Caco-2 (cell line): Measurements from ENCODE around the gene PDE1C. TPM values are rescaled to one million over a fixed set of nuclear protein-coding genes. Genes with fewer than 3 reads are reported as not detected.

Experiments
- BruUV-seq: library from RNA; stranded (reverse); fragments of 400-500 nt; replicated peaks from 2 replicates; lab custom pipeline; 2021; lab: Mats Ljungman, UMichigan
- CTCF ChIA-PET: fragments of 300-600 bp; sonication (Branson Sonifier 250); formaldehyde crosslinking; loops from one replicate; lab custom pipeline; 2022; ENCODE audit warnings: antibody characterized with exemption; lab: Charles Lee
- POLR2A ChIA-PET: fragments of 300-600 bp; sonication (Branson Sonifier 250); formaldehyde crosslinking; loops from one replicate; lab custom pipeline; 2022; ENCODE audit warnings: antibody characterized with exemption; lab: Charles Lee
- DNase-seq, 2 experiments: peaks; one replicate each; pipeline versions ENCODE4 v3.0.0 to v3.0.0-alpha.2; 2020 to 2022
- H3K27me3 ChIP-seq: replicated peaks from 2 replicates; pipeline ENCODE4 v1.6.0; 2011; ENCODE audit warnings: low read length; ENCODE audit not compliant: control insufficient read depth, insufficient read depth
- H3K36me3 ChIP-seq: 2 replicates; pipeline ENCODE4 v1.5.1; 2011; ENCODE audit warnings: low read length; ENCODE audit not compliant: control insufficient read depth, insufficient read depth
- H3K4me1 ChIP-seq: fragments of 250-450 bp; sonication (Bioruptor Pico); 2 replicates; pipeline ENCODE4 v1.5.1; 2020; ENCODE audit warnings: mild to moderate bottlenecking
- H3K4me3 ChIP-seq: 2 replicates; pipeline ENCODE4 v1.5.1; 2011; ENCODE audit warnings: low read depth, mild to moderate bottlenecking, control low read depth, low read length
- H3K9me3 ChIP-seq: fragments of 250-450 bp; sonication (Bioruptor Pico); 2 replicates; pipeline ENCODE4 v1.5.1; 2020; ENCODE audit warnings: mild to moderate bottlenecking, moderate library complexity
- H3K27ac Mint-ChIP-seq: one replicate; pipeline ENCODE4 v1.8.0; 2022; ENCODE audit warnings: mixed read lengths; ENCODE audit not compliant: unreplicated experiment
- H3K27me3 Mint-ChIP-seq: one replicate; pipeline ENCODE4 v1.8.0; 2022; ENCODE audit warnings: mixed read lengths; ENCODE audit not compliant: insufficient read depth, unreplicated experiment
- H3K36me3 Mint-ChIP-seq: one replicate; pipeline ENCODE4 v1.8.0; 2022; ENCODE audit warnings: mild to moderate bottlenecking, mixed read lengths; ENCODE audit not compliant: insufficient read depth, unreplicated experiment
- H3K4me1 Mint-ChIP-seq: one replicate; pipeline ENCODE4 v1.8.0; 2022; ENCODE audit warnings: low read depth, mixed read lengths; ENCODE audit not compliant: unreplicated experiment
- H3K4me3 Mint-ChIP-seq: one replicate; pipeline ENCODE4 v1.8.0; 2022; ENCODE audit warnings: mild to moderate bottlenecking, moderate library complexity, mixed read lengths; ENCODE audit not compliant: unreplicated experiment
- H3K9me3 Mint-ChIP-seq: one replicate; pipeline ENCODE4 v1.8.0; 2022; ENCODE audit warnings: mixed read lengths; ENCODE audit not compliant: unreplicated experiment
- CTCF ChIP-seq, 2 experiments: fragments of 200-600 bp in 1 of 2; IDR thresholded peaks; 1 replicate in 1 of 2; 2 replicates in 1 of 2; pipeline versions ENCODE4 v1.5.1 to v1.8.0; 2011 to 2022; ENCODE audit warnings: antibody characterized with exemption in 1 of 2, control low read depth in 1 of 2, inconsistent platforms in 1 of 2, low read depth in 1 of 2, low read length in 1 of 2, mild to moderate bottlenecking in 1 of 2, moderate library complexity in 1 of 2; ENCODE audit not compliant: insufficient read depth in 1 of 2, severe bottlenecking in 1 of 2, unreplicated experiment in 1 of 2
- intact Hi-C: fragments of 100-400 bp; cut with micrococcal nuclease; formaldehyde crosslinking; loops from one replicate; pipeline ENCODE4 v1.10.0; 2022; ENCODE audit not compliant: unreplicated experiment
- total RNA-seq: library from RNA; stranded (reverse); gene quantifications from 2 replicates; pipeline ENCODE4 v1.2.3, GENCODE V29; 2022

Gene PDE1C
- total RNA-seq, 1 experiment from 2014 or later: not detected

- Mint-ChIP-seq H3K4me1 (no peaks in the 10 kb centered on the region), H3K27ac (no peak overlapping the region), H3K27me3 (peaks cover 13% of the 10 kb centered on the region), H3K4me3 (no peak overlapping the region), H3K9me3 (no peaks in the 10 kb centered on the region), H3K36me3 (no peaks in the 10 kb centered on the region)
- CTCF ChIA-PET: no interaction called here
- DNase-seq: no peak
- no TSS peak for BruUV-seq
- no peaks in the 10 kb centered on the region for H3K36me3 ChIP-seq
- H3K9me3 ChIP-seq: 0 out of 2 replicates have a peak, but pooled peaks cover 3% of the 10 kb centered on the region
- no peaks in the 10 kb centered on the region for H3K27me3 ChIP-seq
- H3K4me1 ChIP-seq: no peaks in the 10 kb centered on the region
- TF ChIP-seq CTCF (IDR thresholded peaks at IDR 0.05; ENCODE audit: insufficient read depth in 1 of 2, low read depth in 1 of 2, low read length in 1 of 2, severe bottlenecking in 1 of 2, unreplicated experiment in 1 of 2): no peak
- no peak overlapping the region for H3K4me3 ChIP-seq
- POLR2A ChIA-PET: no interaction called here
- intact Hi-C loops: no loop called here
These were observed 264.9 kb downstream of the PDE1C start for GRCh38 chr7:31805209-31805818.

GRCh38 chr7:31796375-31796774 is 273.8 kb downstream of the PDE1C start:
- no peaks in the 10 kb centered on the region for H3K9me3 Mint-ChIP-seq
- H3K27me3 Mint-ChIP-seq: peaks cover 3% of the 10 kb centered on the region
- no peak overlapping the region for H3K4me3 ChIP-seq
- no peaks in the 10 kb centered on the region for H3K4me1 ChIP-seq
- ChIA-PET POLR2A (no interaction called here), CTCF (no interaction called here)
- no peaks in the 10 kb centered on the region for H3K27me3 ChIP-seq
- DNase-seq: no peak
- H3K9me3 ChIP-seq: no peaks in the 10 kb centered on the region
- intact Hi-C loops: no loop called here
- no peak overlapping the region for H3K27ac Mint-ChIP-seq
- TF ChIP-seq CTCF (IDR thresholded peaks at IDR 0.05; ENCODE audit: insufficient read depth in 1 of 2, low read depth in 1 of 2, low read length in 1 of 2, severe bottlenecking in 1 of 2, unreplicated experiment in 1 of 2): no peak
- H3K4me3 Mint-ChIP-seq: no peak overlapping the region
- no peaks in the 10 kb centered on the region for H3K36me3 Mint-ChIP-seq
- H3K4me1 Mint-ChIP-seq: no peaks in the 10 kb centered on the region
- BruUV-seq: no TSS peak
- H3K36me3 ChIP-seq: no peaks in the 10 kb centered on the region

- no peak overlapping the region for H3K27ac Mint-ChIP-seq
- no TSS peak for BruUV-seq
- no peak for TF ChIP-seq CTCF (IDR thresholded peaks at IDR 0.05; ENCODE audit: insufficient read depth in 1 of 2, low read depth in 1 of 2, low read length in 1 of 2, severe bottlenecking in 1 of 2, unreplicated experiment in 1 of 2)
- no peaks in the 10 kb centered on the region for H3K9me3 Mint-ChIP-seq
- DNase-seq: no peak
- H3K4me3 Mint-ChIP-seq: no peak overlapping the region
- H3K36me3 Mint-ChIP-seq: no peaks in the 10 kb centered on the region
- no peaks in the 10 kb centered on the region for H3K9me3 ChIP-seq
- no peaks in the 10 kb centered on the region for H3K4me1 Mint-ChIP-seq
- no peak overlapping the region for H3K4me3 ChIP-seq
- POLR2A ChIA-PET: no interaction called here
- H3K27me3 Mint-ChIP-seq: peaks cover 3% of the 10 kb centered on the region
- no peaks in the 10 kb centered on the region for H3K27me3 ChIP-seq
- H3K4me1 ChIP-seq: no peaks in the 10 kb centered on the region
- intact Hi-C loops: no loop called here
- no peaks in the 10 kb centered on the region for H3K36me3 ChIP-seq
- CTCF ChIA-PET: no interaction called here
These were observed 275.3 kb downstream of the PDE1C start for GRCh38 chr7:31794851-31795344.
